Prostate gland (tissue), 2 donors: ENCODE data around the gene ZFP28. TPM values are rescaled to one million over a fixed set of nuclear protein-coding genes. Genes with fewer than 3 reads are reported as not detected.
A peak's percentile ranks its signal among the peaks of the same experiment; 100 is the strongest.

Experiments
- DNase-seq: peaks from one replicate; pipeline ENCODE4 v3.0.0-alpha.2; 2019; ENCODE audit warnings: low spot score
- H3K27ac ChIP-seq, 2 donors: fragments of 200-600 bp; sonication (generic); 2 replicates each; pipeline ENCODE4 v1.5.1; 2017 to 2019
- H3K27me3 ChIP-seq: fragments of 200-600 bp; sonication (generic); replicated peaks from 2 replicates; pipeline ENCODE4 v1.5.1; 2019; ENCODE audit not compliant: insufficient read depth
- H3K36me3 ChIP-seq, 2 donors: fragments of 200-600 bp; sonication (generic); 1 replicate in 1 of 2; 2 replicates in 1 of 2; pipeline versions ENCODE4 v1.5.1 to v1.8.1; 2017 to 2019
- H3K4me1 ChIP-seq: fragments of 200-600 bp; sonication (generic); replicated peaks from 2 replicates; pipeline ENCODE4 v1.5.1; 2019
- H3K4me3 ChIP-seq, 2 donors: fragments of 200-600 bp; sonication (generic); 2 replicates each; pipeline ENCODE4 v1.5.1; 2017 to 2019
- H3K9me3 ChIP-seq: fragments of 200-600 bp; sonication (generic); 2 replicates; pipeline ENCODE4 v1.5.1; 2017
- CTCF ChIP-seq, 4 experiments: fragments of 200-600 bp in 2 of 4; fragments of 450-650 bp in 2 of 4; sonication (generic) in 2 of 4; IDR thresholded peaks; 1 replicate in 3 of 4; 2 replicates in 1 of 4; pipeline ENCODE4 v1.5.1; 2016 to 2019; ENCODE audit warnings: antibody characterized with exemption in 4 of 4, mild to moderate bottlenecking in 2 of 4, moderate library complexity in 2 of 4
- POLR2A ChIP-seq: fragments of 450-650 bp; IDR thresholded peaks from one replicate; pipeline ENCODE4 v1.6.1; 2016; ENCODE audit warnings: antibody characterized with exemption, mild to moderate bottlenecking
- POLR2AphosphoS5 ChIP-seq: sonication (generic); formaldehyde crosslinking; IDR thresholded peaks from one replicate; pipeline ENCODE4 v1.6.1; 2017; ENCODE audit warnings: antibody characterized with exemption
- WGBS: methylation state at CpG from one replicate; pipeline ENCODE4 v1.1.5; 2018; 5-methylcytosine and 5-hydroxymethylcytosine counted together
- intact Hi-C: fragments of 100-400 bp; cut with DNase I; formaldehyde crosslinking; loops from one replicate; pipeline ENCODE4 v1.14.2; 2022
- total RNA-seq, 2 donors: library from RNA; depleted of rRNA; stranded (reverse); fragments of >200 nt; gene quantifications; one replicate each; pipeline ENCODE4 v1.1.0, GENCODE V29; 2016

ZFP28 gene
- total RNA-seq, 2 donors from 2014 or later, result 3.7 to 17.8 TPM

DNA sequence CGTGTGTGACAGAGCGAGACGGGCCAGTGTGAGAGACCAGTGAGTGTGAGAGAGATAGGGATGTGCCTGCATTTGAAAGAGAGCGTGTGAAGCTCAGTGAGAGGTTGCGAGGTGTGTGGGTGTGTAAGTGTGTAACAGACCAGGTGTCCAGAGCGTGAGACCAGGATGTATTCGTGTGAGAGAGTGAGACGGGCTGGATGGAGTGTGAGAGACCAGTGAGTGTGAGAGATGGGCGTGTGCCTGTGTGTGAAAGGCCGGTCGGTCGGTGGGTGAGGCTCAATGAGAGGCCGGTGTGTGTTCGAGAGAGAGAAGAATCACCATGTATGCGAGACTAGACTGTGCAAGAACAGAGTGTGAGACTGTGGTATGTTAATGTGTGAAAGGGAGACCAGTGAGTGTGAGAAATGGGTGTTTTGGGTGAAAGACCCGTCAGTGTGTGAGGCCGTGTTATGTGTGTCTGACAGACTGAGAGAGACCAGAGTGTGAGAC is 30.4 kb upstream of the ZFP28 start:
- H3K36me3 ChIP-seq, result peaks cover 0 to 3% of the 10 kb centered on the region in 2 donors
- H3K9me3 ChIP-seq, result no peaks in the 10 kb centered on the region
- intact Hi-C loops, result no loop called here
- no peaks in the 10 kb centered on the region for H3K27me3 ChIP-seq
- peak; percentile 16 for DNase-seq
- peaks cover 3% of the 10 kb centered on the region for H3K4me1 ChIP-seq
- 5% methylated on average over 17 of the region's 17 CpGs for WGBS
- peak overlapping the region; percentile 96 to 98 for H3K27ac ChIP-seq
- H3K4me3 ChIP-seq, result peak overlapping the region; percentile 71
- TF ChIP-seq POLR2AphosphoS5 (no peak), CTCF (IDR thresholded peaks at IDR 0.05) (no peak), POLR2A (no peak)

DNA sequence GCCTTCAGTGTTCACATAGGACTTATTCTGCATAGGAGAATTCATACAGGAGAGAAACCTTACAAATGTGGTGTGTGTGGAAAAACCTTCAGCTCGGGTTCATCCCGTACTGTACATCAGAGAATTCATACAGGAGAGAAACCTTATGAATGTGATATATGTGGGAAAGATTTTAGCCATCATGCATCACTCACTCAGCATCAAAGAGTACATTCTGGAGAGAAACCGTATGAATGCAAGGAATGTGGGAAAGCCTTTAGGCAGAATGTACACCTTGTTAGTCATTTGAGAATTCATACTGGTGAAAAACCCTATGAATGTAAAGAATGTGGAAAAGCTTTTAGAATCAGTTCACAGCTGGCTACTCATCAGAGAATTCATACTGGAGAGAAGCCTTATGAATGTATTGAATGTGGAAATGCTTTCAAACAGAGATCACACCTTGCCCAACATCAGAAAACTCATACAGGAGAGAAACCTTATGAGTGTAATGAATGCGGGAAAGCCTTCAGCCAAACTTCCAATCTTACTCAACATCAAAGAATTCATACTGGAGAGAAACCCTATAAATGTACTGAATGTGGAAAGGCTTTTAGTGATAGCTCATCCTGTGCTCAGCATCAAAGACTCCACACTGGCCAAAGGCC is 13.4 kb upstream of the ZFP28 start:
- H3K9me3 ChIP-seq, result no peaks in the 10 kb centered on the region
- no peak overlapping the region for H3K4me3 ChIP-seq
- H3K36me3 ChIP-seq, result no peaks in the 10 kb centered on the region
- no peak for DNase-seq
- TF ChIP-seq CTCF (IDR thresholded peaks at IDR 0.05), result no peak
- TF ChIP-seq POLR2AphosphoS5, result no peak
- TF ChIP-seq POLR2A, result no peak
- H3K27me3 ChIP-seq, result no peaks in the 10 kb centered on the region
- WGBS, result 83% methylated on average over 4 of the region's 4 CpGs
- no peaks in the 10 kb centered on the region for H3K4me1 ChIP-seq
- no peak overlapping the region for H3K27ac ChIP-seq
- intact Hi-C loops, result no loop called here

DNA sequence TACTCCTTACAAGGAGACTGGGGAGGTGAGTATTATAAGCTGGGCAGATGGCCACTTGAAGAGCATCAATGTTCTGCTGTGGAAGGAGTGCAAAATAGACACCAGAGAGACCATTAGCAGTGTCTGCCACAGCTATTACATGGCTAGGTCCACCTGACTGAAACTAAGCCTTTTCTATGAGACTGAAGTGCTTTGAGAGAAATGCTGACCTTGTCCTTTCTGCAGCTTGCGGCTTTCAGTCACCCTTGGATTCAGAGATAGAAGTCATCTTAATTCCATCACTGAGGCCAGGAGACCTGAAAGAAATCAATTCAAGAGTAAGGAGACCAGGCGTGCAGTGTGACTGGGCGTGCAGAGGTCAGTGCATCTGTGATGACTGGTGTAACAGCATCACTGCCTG is 1.3 kb upstream of the ZFP28 start:
- no peak overlapping the region for H3K27ac ChIP-seq
- no peak for DNase-seq
- H3K27me3 ChIP-seq, result no peaks in the 10 kb centered on the region
- no peak overlapping the region for H3K4me3 ChIP-seq
- WGBS, result 93% methylated on average over 3 of the region's 3 CpGs
- intact Hi-C loops, result no loop called here
- no peaks in the 10 kb centered on the region for H3K9me3 ChIP-seq
- TF ChIP-seq CTCF (IDR thresholded peaks at IDR 0.05) (no peak), POLR2AphosphoS5 (no peak), POLR2A (no peak)
- no peaks in the 10 kb centered on the region for H3K4me1 ChIP-seq
- H3K36me3 ChIP-seq, result no peaks in the 10 kb centered on the region

DNA sequence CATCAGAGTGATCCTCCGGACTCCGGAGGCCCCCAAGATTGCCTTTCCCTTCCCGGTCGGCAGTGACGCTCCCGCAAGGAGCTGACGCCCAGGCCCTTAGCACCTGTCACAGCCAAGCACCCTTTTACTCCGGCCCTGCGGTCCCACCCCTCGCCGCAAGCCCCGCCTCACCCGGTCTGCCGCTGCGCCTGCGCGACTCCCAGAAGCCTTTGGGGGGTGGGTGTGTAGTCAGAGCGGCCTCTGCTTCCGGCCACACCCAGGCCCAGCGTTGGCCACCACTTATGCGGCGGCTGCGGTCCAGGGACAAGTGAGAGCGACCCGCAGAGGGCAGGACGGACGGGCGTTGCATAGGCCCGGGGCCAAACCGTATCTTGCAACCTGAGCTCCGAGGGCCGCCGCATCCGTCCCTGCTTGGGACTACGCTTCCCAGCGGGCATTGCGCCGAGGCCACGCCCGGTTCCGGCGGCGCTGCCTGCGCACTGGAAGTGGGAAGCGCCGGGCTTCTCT is 441 bp upstream of the ZFP28 start:
- Histone ChIP-seq H3K4me1 (no peaks in the 10 kb centered on the region), H3K27me3 (no peaks in the 10 kb centered on the region), H3K27ac (peak overlapping the region; percentile 88 to 91), H3K36me3 (no peaks in the 10 kb centered on the region), H3K4me3 (peak overlapping the region; percentile 64 to 77), H3K9me3 (no peaks in the 10 kb centered on the region)
- DNase-seq, result peak; percentile 86
- intact Hi-C loops, result loop anchor here (1.0 kb wide), 2 partner anchors 29 to 31 kb away; partner anchors contain the start of genes ZNF470 and ZNF471
- peak; percentile 88 for TF ChIP-seq POLR2AphosphoS5
- TF ChIP-seq CTCF (IDR thresholded peaks at IDR 0.05), result peak in 2 of 4 experiments; percentile 25 to 33
- peak; percentile 37 for TF ChIP-seq POLR2A
- 2% methylated on average over 42 of the region's 46 CpGs for WGBS

DNA sequence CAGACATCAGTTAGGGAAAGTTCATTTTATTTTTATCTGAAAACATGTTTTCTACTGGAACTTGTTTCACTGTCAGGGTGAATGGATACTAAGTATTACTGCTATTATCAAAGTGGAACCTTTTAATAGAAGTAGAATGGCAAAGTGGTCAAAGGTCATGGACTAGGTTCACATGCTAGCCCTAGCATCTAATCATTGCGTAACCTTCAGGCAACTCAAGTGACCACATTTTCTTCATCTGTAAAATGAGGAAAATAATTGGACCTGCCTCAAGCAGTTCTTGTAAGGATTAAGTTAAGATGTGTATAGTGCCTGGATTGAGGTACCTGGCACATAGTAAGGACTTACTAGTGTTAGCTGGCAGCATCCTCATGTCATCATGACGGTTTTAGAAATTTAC is 5.0 kb downstream of the ZFP28 start:
- WGBS, result 96% methylated on average over 2 of the region's 2 CpGs
- DNase-seq, result no peak
- intact Hi-C loops, result no loop called here
- peaks cover 4% of the 10 kb centered on the region for H3K9me3 ChIP-seq
- H3K27ac ChIP-seq, result no peak overlapping the region
- TF ChIP-seq POLR2AphosphoS5, result no peak
- no peak for TF ChIP-seq POLR2A
- no peak for TF ChIP-seq CTCF (IDR thresholded peaks at IDR 0.05)
- H3K4me1 ChIP-seq, result no peaks in the 10 kb centered on the region
- peaks cover 0 to 8% of the 10 kb centered on the region in 2 donors for H3K36me3 ChIP-seq
- H3K4me3 ChIP-seq, result no peak overlapping the region
- H3K27me3 ChIP-seq, result no peaks in the 10 kb centered on the region
